Astrocyte of the cerebellum (primary cell): ENCODE measurements around the gene ZNF564.
A peak's percentile ranks its signal among the peaks of the same experiment; 100 is the strongest.
"Not testable (repeated sequence)": the region's sequence is repeated elsewhere in the genome, so short reads cannot be mapped to it uniquely, and the experiment has no call there.

ENCODE experiments used
- DNase-seq: peaks from one replicate; pipeline ENCODE4 v3.0.0-alpha.2; 2011; ENCODE audit warnings: low read depth
- H3K4me3 ChIP-seq: 2 replicates; pipeline ENCODE4 v1.5.1; 2011; ENCODE audit warnings: mild to moderate bottlenecking, low read depth, low read length, moderate library complexity
- in situ Hi-C: cut with HindIII; loops from 2 replicates; pipeline ENCODE4 v1.10.0; 2017; ENCODE audit warnings: low sequenced_read_pairs
- TF ChIP-seq, protein P1 (sequence below): IDR thresholded peaks from 2 replicates; pipeline ENCODE4 v1.5.1; 2012; ENCODE audit warnings: low read length, low read depth, moderate library complexity, mild to moderate bottlenecking; ENCODE audit errors: missing control alignments

ZNF564 gene

DNA sequence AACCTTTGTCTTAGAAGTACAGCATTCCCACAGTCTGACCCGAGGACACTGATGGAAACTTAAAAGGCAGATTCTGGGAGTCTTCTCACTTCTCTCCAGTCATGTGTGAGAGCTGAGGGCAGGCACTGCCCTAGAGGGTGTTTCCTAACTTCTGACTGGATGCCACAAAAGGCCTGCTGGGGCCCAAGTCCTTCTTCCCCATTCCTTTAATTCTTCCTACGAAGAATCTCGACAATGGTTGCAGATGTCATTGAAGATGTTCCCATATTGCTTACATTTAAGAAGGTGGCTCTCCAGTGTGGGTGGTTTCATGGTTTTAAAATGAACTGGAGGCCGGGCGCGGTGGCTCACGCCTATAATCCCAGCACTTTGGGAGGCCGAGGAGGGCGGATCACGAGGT is 27.4 kb upstream of the ZNF564 start:
- TF ChIP-seq, protein P1, sequence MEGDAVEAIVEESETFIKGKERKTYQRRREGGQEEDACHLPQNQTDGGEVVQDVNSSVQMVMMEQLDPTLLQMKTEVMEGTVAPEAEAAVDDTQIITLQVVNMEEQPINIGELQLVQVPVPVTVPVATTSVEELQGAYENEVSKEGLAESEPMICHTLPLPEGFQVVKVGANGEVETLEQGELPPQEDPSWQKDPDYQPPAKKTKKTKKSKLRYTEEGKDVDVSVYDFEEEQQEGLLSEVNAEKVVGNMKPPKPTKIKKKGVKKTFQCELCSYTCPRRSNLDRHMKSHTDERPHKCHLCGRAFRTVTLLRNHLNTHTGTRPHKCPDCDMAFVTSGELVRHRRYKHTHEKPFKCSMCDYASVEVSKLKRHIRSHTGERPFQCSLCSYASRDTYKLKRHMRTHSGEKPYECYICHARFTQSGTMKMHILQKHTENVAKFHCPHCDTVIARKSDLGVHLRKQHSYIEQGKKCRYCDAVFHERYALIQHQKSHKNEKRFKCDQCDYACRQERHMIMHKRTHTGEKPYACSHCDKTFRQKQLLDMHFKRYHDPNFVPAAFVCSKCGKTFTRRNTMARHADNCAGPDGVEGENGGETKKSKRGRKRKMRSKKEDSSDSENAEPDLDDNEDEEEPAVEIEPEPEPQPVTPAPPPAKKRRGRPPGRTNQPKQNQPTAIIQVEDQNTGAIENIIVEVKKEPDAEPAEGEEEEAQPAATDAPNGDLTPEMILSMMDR = no peak
- in situ Hi-C loops = no loop called here
- DNase-seq = no peak
- no peak overlapping the region for H3K4me3 ChIP-seq

GRCh38 chr19:12574036-12574435 is 22.8 kb upstream of the ZNF564 start:
- TF ChIP-seq, protein P1 = no peak
- in situ Hi-C loops = no loop called here
- no peak for DNase-seq
- H3K4me3 ChIP-seq = no peak overlapping the region

DNA sequence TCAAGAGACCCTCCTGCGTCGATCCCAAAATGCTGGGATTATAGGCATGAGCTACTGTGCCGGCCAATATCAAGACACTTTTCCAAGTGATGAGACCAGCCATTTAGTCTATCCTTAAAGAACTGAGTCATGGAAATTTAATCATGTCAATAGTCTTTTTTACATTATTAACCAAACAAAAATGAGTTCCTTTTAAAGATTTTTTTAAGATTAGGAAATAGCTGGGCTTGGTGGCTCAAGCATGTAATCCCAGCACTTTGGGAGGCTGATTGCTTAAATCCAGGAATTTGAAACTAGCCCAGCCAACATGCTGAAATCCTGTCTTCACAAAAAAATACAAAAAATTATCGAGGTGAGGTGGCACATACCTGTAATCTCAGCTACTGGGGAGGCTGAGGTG is 16.7 kb upstream of the ZNF564 start:
- in situ Hi-C loops = no loop called here
- TF ChIP-seq, protein P1 = no peak
- no peak overlapping the region for H3K4me3 ChIP-seq
- DNase-seq = no peak

DNA sequence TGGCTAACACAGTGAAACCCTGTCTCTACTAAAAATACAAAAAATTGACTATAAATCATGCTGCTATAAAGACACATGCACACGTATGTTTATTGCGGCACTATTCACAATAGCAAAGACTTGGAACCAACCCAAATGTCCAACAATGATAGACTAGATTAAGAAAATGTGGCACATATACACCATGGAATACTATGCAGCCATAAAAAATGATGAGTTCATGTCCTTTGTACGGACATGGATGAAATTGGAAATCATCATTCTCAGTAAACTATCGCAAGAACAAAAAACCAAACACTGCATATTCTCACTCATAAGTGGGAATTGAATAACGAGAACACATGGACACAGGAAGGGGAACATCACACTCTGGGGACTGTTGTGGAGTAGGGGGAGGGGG is 15.1 kb upstream of the ZNF564 start:
- in situ Hi-C loops, H3K4me3 ChIP-seq: not testable (repeated sequence)

DNA sequence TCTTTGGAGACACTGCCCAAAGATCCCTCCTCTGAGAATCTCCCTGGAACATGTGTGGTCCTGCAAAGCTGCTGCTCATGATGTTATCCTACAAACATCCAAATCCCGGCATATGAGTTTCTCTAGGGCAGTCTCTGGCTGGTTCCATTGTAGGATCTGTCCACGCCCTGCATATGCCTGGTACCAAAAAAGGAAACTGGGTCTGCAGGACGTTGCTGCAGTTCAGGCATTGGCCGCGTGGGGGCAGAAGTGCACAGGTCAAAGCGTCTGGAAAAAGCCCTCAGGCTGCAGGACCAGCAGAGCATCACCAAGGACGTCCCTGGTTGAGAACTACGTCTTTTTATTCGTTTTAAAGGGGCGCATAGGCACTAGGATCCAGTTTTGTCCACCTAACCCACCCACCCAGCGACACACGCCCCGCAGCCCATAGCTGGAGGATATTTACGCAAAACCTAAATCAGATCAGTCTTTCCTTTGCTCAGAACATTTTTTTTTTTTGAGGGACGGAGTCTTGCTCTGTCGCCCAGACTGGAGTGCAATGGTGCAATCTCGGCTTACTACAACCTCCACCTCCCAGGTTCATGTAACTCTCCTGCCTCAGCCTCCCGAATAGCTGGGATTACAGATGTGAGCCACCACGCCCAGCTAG is 12.9 kb upstream of the ZNF564 start:
- DNase-seq = peak; percentile 67
- TF ChIP-seq, protein P1 = peak; percentile 96
- in situ Hi-C loops = no loop called here
- H3K4me3 ChIP-seq = no peak overlapping the region

More for the DNA sequence above, 15.1 kb upstream of the ZNF564 start:
- not testable (repeated sequence) for DNase-seq

DNA sequence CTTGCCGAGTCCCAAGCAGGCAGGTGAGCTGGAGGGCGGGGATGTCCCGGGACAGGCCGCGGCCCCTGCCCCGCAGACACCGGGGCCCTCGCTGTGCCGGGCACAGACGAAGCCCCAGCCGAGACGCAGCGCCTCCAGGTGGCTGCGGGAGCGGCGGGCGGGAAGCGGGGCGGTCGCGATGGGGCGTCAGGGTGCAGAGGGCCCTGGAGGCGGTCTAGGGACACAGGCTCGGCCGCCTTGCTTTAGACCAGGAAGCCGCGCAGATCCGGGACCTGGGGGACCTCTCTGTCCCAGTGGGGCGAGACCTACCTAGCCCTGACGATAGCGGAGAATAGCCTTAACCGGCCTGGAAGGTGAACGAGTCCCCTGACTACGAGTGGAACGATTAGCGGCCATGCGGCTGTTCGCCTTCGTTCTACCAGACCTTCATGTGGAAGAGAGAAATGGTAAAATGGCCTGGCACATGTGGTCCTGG is 4.2 kb upstream of the ZNF564 start:
- DNase-seq = no peak
- in situ Hi-C loops = no loop called here
- no peak overlapping the region for H3K4me3 ChIP-seq
- TF ChIP-seq, protein P1 = no peak

DNA sequence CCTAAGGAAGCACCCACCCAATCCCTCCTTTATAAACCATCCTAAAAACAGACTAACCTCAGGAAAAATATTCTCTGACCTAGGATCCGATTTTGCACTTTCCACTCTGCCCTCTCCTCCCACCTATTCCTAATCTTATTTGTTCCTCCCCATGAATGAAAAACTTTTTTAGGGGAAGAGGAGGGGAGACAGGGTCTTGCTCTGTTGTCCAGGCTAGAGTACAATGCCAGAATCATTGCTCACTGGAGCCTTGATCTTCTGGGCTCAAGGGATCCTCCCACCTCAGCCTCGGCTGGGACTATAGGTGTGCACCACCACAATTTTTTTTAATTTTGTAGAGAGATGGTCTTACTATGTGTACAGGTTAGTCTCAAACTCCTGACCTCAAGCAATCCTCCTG is 4.4 kb downstream of the ZNF564 start:
- H3K4me3 ChIP-seq = no peak overlapping the region
- in situ Hi-C loops = no loop called here
- DNase-seq = no peak
- TF ChIP-seq, protein P1 = no peak
